ENCODE results near the gene PATJ.

The PATJ gene

GRCh38 chr1:61983236-61983635 lies 241.0 kb downstream of the PATJ start:
- H3K9ac ChIP-seq (ENCODE audit: low read length), result no peak overlapping the region
- H3F3A ChIP-seq (ENCODE audit: insufficient read depth), result no peaks in the 10 kb centered on the region
- no peak overlapping the region for H2AFZ ChIP-seq (ENCODE audit: low read depth, low read length, severe bottlenecking)
- H3K9me3 ChIP-seq (ENCODE audit: insufficient read depth, low read length), result no peaks in the 10 kb centered on the region
- H3K4me3 ChIP-seq (ENCODE audit: insufficient read depth, low read length, poor library complexity, severe bottlenecking), result no peak overlapping the region
- H3K27ac ChIP-seq (ENCODE audit: low read depth, low read length), result no peak overlapping the region
- H3K79me2 ChIP-seq (ENCODE audit: insufficient read depth, low read length), result no peaks in the 10 kb centered on the region
- H3K9me2 ChIP-seq (replicated peaks; ENCODE audit: insufficient read depth, low read length), result no peaks in the 10 kb centered on the region
- no peaks in the 10 kb centered on the region for H4K20me1 ChIP-seq (ENCODE audit: low read depth, low read length)
- no peak overlapping the region for H3K4me2 ChIP-seq (ENCODE audit: low read depth, low read length, poor library complexity, severe bottlenecking)
- TF ChIP-seq EZH2phosphoT487 (conservative IDR thresholded peaks at IDR 0.05; ENCODE audit: low read length) (no peak), CTCF (IDR thresholded peaks at IDR 0.05; ENCODE audit: insufficient read depth, low read length, poor library complexity, severe bottlenecking) (no peak)
- no peaks in the 10 kb centered on the region for H3K27me3 ChIP-seq (ENCODE audit: low read length)
- H3K36me3 ChIP-seq (ENCODE audit: low read length), result no peaks in the 10 kb centered on the region

GRCh38 chr1:61992257-61992656 lies 250.0 kb downstream of the PATJ start:
- Histone ChIP-seq H3K9me2 (replicated peaks; ENCODE audit: insufficient read depth, low read length) (no peaks in the 10 kb centered on the region), H4K20me1 (ENCODE audit: low read depth, low read length) (no peaks in the 10 kb centered on the region), H3K79me2 (ENCODE audit: insufficient read depth, low read length) (no peaks in the 10 kb centered on the region), H3K36me3 (ENCODE audit: low read length) (no peaks in the 10 kb centered on the region), H3K27me3 (ENCODE audit: low read length) (no peaks in the 10 kb centered on the region), H3K27ac (ENCODE audit: low read depth, low read length) (no peak overlapping the region), H3K4me3 (ENCODE audit: insufficient read depth, low read length, poor library complexity, severe bottlenecking) (no peak overlapping the region), H3K9ac (ENCODE audit: low read length) (no peak overlapping the region), H3K9me3 (ENCODE audit: insufficient read depth, low read length) (no peaks in the 10 kb centered on the region), H3F3A (ENCODE audit: insufficient read depth) (no peaks in the 10 kb centered on the region), H3K4me2 (ENCODE audit: low read depth, low read length, poor library complexity, severe bottlenecking) (no peak overlapping the region), H2AFZ (ENCODE audit: low read depth, low read length, severe bottlenecking) (no peak overlapping the region)
- TF ChIP-seq EZH2phosphoT487 (conservative IDR thresholded peaks at IDR 0.05; ENCODE audit: low read length) (no peak), CTCF (IDR thresholded peaks at IDR 0.05; ENCODE audit: insufficient read depth, low read length, poor library complexity, severe bottlenecking) (no peak)

- Histone ChIP-seq H2AFZ (ENCODE audit: low read depth, low read length, severe bottlenecking) (no peak overlapping the region), H3K9ac (ENCODE audit: low read length) (no peak overlapping the region), H3K9me3 (ENCODE audit: insufficient read depth, low read length) (no peaks in the 10 kb centered on the region), H3F3A (ENCODE audit: insufficient read depth) (no peaks in the 10 kb centered on the region), H3K4me3 (ENCODE audit: insufficient read depth, low read length, poor library complexity, severe bottlenecking) (no peak overlapping the region), H3K79me2 (ENCODE audit: insufficient read depth, low read length) (no peaks in the 10 kb centered on the region), H4K20me1 (ENCODE audit: low read depth, low read length) (no peaks in the 10 kb centered on the region), H3K4me2 (ENCODE audit: low read depth, low read length, poor library complexity, severe bottlenecking) (no peak overlapping the region), H3K27ac (ENCODE audit: low read depth, low read length) (no peak overlapping the region), H3K36me3 (ENCODE audit: low read length) (no peaks in the 10 kb centered on the region), H3K9me2 (replicated peaks; ENCODE audit: insufficient read depth, low read length) (no peaks in the 10 kb centered on the region), H3K27me3 (ENCODE audit: low read length) (no peaks in the 10 kb centered on the region)
- no peak for TF ChIP-seq CTCF (IDR thresholded peaks at IDR 0.05; ENCODE audit: insufficient read depth, low read length, poor library complexity, severe bottlenecking)
- no peak for TF ChIP-seq EZH2phosphoT487 (conservative IDR thresholded peaks at IDR 0.05; ENCODE audit: low read length)
These were observed 251.2 kb downstream of the PATJ start for GRCh38 chr1:61993331-61993961.

Measured in SU-DHL-6 (cell line).